NCI-H748 (cell line): ENCODE results near the gene GNG3.
"Not testable (repeated sequence)": the region's sequence is repeated elsewhere in the genome, so short reads cannot be mapped to it uniquely, and the experiment has no call there.

Experiments
- DNase-seq: peaks from one replicate; lab custom pipeline; 2025; ENCODE audit not compliant: unreplicated experiment; lab: John Stamatoyannopoulos, UW

Gene GNG3

GRCh38 chr11:62716206-62716605 lies 8.7 kb downstream of the GNG3 start:
- DNase-seq, result no peak

- no peak for DNase-seq
Observed at GRCh38 chr11:62716816-62717215, 9.3 kb downstream of the GNG3 start.

DNA sequence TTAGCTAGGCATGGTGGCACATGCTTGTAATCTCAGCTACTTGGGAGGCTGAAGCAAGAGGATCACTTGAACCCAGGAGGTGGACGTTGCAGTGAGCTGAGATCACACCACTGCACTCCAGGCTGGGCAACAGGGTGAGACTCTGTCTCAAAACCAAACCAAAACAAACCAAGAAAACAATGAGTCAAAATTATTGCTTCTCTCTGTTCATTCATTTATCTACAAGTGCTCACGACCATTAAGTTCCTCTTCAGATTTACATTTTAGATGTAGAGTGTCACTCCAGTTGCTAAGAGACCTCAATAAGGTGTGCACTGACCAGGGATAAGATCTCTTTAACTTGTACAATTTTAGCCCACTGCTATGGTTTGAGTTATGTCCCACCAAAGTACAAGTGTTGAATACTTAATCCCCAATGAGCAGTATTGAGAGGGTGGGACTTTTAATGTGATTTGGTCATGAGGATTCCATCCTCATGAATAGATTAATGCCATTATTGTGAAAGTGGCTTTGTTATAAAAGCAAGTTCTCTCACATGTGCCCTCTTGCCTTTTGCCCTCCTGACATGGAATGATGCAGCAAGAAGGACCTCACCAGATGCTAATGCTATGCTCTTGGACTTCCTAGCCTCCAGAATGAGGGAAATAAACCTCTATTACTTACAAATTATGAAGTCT lies 12.0 kb downstream of the GNG3 start:
- no peak for DNase-seq

GRCh38 chr11:62721994-62722393 lies 14.5 kb downstream of the GNG3 start:
- DNase-seq, result no peak

GRCh38 chr11:62724171-62724570 lies 16.7 kb downstream of the GNG3 start:
- DNase-seq, result no peak

DNA sequence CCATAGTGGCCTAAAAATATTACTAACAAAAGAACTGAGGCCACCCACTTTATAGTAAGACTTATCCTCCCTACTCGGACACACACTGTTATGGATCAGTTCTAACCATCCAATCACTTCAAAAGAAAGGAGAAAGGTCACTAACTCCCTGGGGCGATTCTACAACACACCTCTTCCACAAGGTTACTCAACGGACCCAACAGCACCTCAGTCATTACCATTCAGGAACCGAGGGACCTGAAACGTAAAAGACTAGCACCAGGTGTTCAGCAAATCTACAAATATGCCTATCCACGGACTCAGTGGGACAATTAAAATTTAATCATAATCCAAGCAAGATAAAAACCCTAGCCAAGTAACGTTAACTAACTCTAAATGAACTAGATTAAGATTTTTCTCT lies 18.2 kb downstream of the GNG3 start:
- no peak for DNase-seq

DNA sequence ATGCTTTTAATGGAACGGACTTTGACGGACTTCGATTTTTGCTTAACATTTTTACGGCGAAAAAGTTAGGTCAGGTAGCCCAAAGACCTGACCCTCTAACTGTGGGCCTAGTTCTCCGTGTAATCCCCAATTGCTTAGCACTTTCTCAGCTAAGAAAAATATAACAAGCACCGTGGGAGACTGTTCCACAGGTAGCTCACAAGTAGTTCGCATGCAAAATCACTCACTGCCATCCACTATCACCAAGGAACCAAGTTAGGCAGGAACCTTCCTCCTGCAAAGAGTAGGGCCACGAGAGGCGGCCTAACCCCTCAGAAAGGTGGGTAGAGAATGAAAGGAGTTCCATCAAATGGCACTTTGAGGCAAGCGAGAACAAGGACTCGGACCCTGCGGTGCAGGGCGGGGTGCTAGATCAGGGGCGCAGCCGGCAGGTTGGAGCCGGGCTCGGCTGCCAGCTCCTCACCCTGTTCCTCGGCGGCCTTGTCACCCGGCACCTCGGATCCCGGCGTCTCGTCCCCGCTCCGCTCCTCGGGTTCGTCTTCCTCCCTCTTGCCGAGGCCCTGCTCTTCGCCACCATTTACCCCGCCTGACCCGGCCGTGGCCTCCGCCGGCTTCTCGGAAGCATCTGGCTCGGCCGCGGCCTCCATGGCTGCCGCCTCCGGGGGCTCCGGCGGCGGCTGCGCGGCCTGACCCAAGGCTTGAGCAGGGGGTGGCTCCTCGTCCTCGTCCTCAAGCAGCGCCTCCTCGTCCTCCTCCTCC lies 18.9 kb downstream of the GNG3 start:
- peak; percentile 45 for DNase-seq

DNA sequence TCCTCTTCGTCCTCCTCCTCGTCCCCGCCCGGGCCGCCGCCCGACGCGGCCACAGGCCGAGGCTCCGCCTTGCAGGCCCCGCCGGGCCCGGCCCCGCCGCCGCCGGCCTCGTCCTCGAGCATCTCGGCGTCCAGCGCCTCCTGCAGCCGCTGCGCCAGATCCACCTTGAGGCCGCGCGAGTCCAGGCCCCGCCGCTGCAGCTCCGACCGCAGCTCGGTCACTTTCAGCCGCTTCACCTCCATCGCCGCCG lies 19.4 kb downstream of the GNG3 start:
- DNase-seq, result no peak

DNA sequence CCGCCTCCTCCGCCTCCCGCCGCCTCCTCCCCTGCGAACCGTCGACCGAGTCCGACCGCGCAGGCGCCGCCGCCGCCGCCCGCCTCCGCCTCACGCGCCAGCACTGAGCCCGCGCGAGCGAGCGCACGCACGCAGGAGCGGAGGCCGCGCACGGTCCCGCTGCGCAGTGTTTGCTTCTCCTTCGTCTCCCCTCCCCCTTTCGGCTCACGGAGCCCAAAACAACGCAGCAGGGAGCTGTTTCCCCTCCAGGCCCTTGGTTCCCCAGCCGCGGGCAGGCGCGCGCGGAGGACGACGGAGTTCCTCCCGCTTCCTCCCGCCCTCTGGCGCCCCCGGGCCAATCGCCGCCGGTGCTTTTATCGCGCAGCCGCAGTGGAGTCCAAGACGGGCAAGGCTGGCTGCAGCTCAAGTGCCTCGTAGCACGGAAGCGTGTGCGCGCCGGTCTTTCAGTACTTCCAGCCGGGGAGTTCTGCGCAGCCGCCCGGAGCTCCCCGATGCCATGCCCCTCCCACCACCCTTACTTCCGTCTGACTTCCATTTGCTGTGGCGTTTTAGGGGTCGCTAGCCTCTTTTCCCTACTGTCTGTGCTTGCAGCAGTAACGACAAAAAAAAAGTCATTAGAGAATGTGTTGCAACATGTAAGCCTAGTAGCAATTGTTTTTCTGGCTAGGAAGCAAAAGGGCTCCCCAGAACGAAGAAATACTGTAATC lies 19.8 kb downstream of the GNG3 start, which contains the start of gene HNRNPUL2:
Gene HNRNPUL2 (minus strand): TSS at position 293 of the 707 bp plus-strand sequence. CDS start 301 bp downstream, outside the sequence.
- peak; percentile 99 for DNase-seq

- DNase-seq, result peak; percentile 99
Observed at GRCh38 chr11:62727872-62728170, 20.3 kb downstream of the GNG3 start.

DNA sequence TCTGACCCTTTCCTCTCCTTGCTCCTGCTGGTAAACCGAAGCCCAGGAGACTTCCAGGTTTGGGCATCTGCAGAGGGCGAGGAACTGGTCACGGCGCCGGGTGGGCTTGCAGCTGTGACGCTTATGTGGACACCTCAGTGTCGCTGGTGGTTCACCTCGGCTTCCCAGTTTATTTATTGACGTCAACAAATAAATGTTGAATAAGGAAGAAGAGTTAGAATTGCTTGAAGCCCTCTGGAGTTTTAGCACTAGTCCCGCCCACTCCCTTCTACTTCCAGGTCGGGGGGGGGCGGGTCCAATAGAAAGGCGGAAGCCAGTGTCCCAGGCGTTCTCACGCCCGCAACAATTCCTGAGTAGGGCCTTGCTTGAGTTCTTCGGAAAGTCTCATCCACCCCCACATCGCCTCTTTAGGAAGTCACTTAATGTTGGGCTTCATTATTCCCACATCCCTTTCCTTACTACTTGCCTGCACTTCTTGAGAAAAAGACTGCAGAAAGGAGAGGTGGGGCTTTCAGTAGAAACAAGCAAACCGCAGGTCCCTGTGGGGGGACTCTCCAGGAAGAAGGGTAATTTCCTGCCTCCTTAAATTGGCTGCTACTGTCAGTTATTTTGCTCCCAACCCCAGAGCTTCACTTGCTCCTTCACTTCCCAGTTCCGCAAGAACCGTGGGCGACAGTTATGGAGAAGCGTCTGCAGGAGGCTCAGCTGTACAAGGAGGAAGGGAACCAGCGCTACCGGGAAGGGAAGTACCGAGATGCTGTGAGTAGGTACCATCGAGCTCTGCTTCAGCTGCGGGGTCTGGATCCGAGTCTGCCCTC lies 20.9 kb downstream of the GNG3 start, which contains the start of gene TTC9C:
Gene TTC9C (plus strand): TSS at position 316 of the 818 bp plus-strand sequence. CDS start 363 bp downstream, at position 679.
- peak; percentile 84 for DNase-seq

DNA sequence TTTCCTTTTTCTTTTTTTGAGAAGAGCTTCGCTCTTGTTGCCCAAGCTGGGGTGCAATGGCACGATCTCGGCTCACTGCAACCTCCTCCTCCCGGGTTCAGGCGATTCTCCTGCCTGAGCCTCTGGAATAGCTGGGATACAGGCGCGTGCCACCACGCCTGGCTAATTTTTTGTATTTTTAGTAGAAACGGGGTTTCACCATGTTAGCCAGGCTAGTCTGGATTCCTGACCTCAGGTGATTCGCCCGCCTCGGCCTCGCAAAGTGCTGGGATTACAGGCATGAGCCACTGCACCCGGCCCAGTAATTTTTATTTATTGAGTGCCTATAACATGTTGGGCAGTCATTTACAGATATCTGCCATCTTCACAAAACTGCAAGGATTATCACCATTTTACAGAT lies 22.6 kb downstream of the GNG3 start:
- DNase-seq, result not testable (repeated sequence)

DNA sequence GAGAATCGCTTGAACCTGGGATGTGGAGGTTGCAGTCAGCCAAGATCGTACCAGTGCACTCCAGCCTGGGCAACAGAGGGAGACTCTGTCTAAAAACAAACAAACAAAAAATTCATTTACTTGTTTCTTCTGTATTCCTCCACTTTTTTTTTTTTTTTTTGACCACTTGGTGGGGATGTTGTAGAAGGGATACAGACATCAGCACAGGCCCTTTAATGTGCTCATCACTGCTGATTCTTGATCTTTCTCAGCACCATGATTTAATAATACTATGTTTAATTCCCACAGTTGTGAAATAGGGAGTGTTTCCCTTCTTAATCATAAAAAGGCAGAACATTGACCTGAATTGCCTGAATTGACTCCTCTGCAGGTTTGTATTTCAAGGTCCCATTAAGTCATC lies 25.4 kb downstream of the GNG3 start:
- peak; percentile 16 for DNase-seq

DNA sequence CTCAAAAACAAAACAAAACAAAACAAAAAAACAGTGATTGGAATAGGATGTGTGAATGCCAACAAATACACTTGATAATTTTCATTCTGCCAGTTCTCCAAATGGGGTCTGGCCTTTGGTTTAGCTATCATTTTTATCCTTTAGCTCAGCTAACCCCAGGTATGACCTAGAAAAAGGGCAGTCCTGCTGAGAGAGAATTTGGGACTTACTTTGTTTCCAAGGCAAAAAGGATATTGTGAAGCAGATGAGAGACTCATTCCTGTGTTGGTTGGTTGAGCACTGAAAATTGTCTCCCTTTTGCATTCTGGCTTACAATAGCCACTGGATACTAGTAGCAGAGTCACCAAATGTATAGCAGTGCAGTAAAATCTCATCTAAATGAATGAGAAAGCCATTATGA lies 29.7 kb downstream of the GNG3 start:
- no peak for DNase-seq

GRCh38 chr11:62747475-62748160 lies 40.1 kb downstream of the GNG3 start:
- DNase-seq, result no peak

DNA sequence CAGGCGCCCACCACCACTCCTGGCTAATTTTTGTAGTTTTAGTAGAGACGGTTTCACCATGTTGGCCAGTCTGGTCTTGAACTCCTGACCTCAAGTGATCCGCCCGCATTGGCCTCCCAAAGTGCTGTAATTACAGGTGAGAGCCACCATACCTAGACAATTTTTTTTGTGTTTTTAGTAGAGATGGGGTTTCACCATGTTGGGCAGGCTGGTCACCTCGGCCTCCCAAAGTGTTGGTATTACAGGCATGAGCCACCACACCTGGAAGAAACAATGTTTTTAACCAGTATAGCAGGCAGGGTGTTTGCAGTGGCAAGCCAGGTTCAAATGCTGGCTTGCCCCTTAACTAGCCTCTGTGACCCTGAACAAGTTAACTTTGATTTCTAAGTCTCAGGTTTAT lies 42.5 kb downstream of the GNG3 start:
- DNase-seq, result not testable (repeated sequence)

DNA sequence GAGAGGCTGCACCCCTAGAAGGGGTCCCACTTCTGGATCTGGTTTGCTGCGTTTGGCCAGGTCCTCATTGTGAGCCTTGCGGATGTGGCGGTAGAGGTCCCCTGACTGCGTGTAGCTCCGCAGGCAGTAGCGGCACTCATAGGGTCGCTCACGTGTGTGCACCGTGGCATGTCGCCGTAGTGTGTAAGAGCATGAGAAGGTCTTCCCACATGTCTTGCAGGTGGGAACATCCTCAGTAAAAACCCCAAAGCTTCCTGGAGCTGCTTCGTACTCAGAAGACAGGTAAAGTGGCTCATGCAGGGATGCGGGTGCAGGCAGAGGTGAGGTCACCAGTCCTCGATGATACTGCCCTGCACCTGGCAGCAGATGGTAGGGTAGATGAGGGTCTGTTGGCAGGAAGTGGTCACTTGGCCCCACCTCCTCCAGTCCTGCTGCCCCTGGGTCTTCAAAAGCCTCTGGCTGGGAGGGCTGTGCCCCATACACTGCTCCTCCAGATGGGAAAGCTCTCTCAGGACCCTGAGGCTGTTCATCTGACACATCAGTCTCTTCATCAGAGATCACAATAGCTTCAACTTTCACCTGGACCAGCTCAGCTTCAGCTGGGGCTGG lies 44.8 kb downstream of the GNG3 start:
- DNase-seq, result no peak

- no peak for DNase-seq
Observed at GRCh38 chr11:62752994-62753735, 45.7 kb downstream of the GNG3 start.

DNA sequence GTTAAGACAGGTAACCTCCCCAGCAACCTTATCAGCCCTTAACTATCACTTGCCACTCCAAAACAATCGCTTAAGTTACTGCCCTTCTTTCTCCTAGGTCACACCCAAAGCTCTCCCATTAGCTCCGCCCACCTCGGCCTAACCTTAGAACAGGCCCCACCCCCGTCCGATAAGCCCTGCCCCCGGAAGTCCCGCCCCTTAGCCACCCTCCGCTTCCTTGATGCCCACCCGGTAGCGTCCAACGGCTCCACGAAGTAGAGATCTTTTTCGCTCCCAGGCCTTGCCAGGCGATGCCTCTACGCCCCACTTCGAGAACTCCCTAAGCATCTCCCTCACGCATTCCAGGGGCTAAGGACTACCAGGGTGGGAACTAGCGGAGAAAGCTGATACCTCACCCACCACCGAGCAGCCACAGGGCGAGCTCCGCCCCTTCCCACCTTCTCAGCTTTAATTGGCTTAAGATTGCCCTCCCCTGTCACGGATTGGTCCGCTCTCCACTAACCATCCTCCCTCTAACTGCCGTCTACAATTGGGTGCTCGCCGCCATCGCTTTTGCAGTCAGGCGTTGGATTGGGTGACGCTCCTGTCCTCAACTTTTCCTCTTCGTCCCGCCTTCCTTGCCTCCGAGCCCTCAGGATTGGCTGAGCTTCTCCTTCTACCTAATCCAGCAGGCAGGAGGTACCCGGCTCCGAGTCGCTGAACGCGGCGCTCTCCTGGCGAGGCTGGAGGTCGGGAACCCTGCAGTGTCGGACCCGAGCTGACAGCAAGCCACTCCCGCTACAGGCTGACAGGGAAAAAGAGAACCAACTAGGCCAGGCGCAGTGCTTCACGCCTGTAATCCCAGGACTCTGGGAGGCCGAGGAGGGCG lies 46.5 kb downstream of the GNG3 start, which contains the start of gene ZBTB3:
Gene ZBTB3 (minus strand): TSS at position 425 of the 868 bp plus-strand sequence. CDS start 496 bp downstream, outside the sequence.
- DNase-seq, result peak; percentile 99
